Muscle layer of colon (tissue), 2 donors: ENCODE measurements around the gene DPP6.

Source experiments
- H3K27ac ChIP-seq: one replicate; pipeline ENCODE4 v1.7.0; 2013; ENCODE audit warnings: low read depth, mild to moderate bottlenecking, low read length, moderate library complexity
- H3K27me3 ChIP-seq, 2 donors: one replicate each; pipeline ENCODE4 v1.7.0; 2013; ENCODE audit warnings: low read length in 2 of 2, mild to moderate bottlenecking in 2 of 2; ENCODE audit not compliant: insufficient read depth in 2 of 2, control insufficient read depth in 1 of 2
- H3K36me3 ChIP-seq: one replicate; pipeline ENCODE4 v1.7.0; 2013; ENCODE audit warnings: mild to moderate bottlenecking, low read length; ENCODE audit not compliant: insufficient read depth
- H3K4me1 ChIP-seq: one replicate; pipeline ENCODE4 v1.7.0; 2013; ENCODE audit warnings: mild to moderate bottlenecking, low read length; ENCODE audit not compliant: insufficient read depth
- H3K4me3 ChIP-seq, 2 donors: one replicate each; pipeline ENCODE4 v1.7.0; 2013; ENCODE audit warnings: low read length in 2 of 2, low read depth in 1 of 2, mild to moderate bottlenecking in 1 of 2, moderate library complexity in 1 of 2
- H3K9ac ChIP-seq: one replicate; pipeline ENCODE4 v1.7.0; 2013; ENCODE audit warnings: low read length
- H3K9me3 ChIP-seq: one replicate; pipeline ENCODE4 v1.7.0; 2013; ENCODE audit warnings: mild to moderate bottlenecking, low read length
- donor health status: abdominal sarcoma.
- donor health status: Adenocarcinoma of cecum.

DPP6 gene

DNA sequence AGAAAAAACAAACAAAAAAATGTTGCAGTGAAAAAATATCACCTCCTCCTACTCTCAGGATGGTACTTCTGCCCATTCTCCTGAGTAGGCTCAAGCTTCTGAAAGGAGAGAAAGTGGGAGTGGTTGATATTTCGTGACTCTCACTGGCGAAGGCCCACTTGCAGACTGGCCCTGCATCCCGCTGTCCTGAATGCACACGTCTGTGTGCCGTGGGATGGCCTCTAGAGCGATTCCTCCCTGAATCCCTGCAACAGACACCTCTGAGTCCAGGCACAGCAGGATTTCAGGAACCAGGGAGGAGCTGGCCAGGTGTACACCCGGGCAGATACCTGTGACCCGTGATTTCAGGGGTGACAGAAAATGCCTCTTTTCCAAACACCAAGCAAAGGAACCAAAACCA is 319.2 kb downstream of the DPP6 start:
- no peak overlapping the region for H3K27ac ChIP-seq
- no peaks in the 10 kb centered on the region for H3K36me3 ChIP-seq
- no peak overlapping the region for H3K9ac ChIP-seq
- no peaks in the 10 kb centered on the region for H3K9me3 ChIP-seq
- no peaks in the 10 kb centered on the region for H3K27me3 ChIP-seq
- H3K4me1 ChIP-seq: no peaks in the 10 kb centered on the region
- no peak overlapping the region for H3K4me3 ChIP-seq

DNA sequence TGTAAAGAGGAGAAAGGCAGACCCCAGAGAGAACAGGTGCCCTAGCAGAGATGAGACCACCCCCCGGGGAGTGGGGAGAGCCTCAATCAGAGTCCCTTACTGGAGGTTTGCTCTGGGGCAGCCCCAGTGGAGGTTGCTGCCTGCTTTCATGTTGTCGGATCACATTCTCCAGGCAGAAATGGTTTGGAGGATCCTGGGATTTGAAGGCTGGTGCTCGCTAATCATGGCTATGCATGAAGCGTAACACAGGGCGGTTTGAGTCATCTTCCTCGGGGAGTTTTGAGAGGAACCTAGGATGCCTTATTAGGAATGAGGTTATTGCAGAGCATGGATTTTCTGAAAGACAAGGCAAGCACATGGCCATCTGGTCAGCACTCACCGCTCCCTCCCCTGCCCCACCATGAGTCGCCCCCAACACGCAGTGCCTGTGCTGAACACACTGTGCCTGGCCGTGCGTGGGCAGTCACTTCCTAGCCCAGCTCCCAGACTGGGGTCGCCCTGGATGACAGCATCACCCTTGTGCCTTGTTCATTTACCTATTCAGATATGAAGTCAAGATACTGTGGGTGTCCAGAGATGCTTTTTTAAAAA is 319.9 kb downstream of the DPP6 start:
- H3K4me1 ChIP-seq: no peaks in the 10 kb centered on the region
- H3K4me3 ChIP-seq: no peak overlapping the region
- no peak overlapping the region for H3K27ac ChIP-seq
- no peaks in the 10 kb centered on the region for H3K27me3 ChIP-seq
- H3K36me3 ChIP-seq: no peaks in the 10 kb centered on the region
- H3K9me3 ChIP-seq: no peaks in the 10 kb centered on the region
- no peak overlapping the region for H3K9ac ChIP-seq

DNA sequence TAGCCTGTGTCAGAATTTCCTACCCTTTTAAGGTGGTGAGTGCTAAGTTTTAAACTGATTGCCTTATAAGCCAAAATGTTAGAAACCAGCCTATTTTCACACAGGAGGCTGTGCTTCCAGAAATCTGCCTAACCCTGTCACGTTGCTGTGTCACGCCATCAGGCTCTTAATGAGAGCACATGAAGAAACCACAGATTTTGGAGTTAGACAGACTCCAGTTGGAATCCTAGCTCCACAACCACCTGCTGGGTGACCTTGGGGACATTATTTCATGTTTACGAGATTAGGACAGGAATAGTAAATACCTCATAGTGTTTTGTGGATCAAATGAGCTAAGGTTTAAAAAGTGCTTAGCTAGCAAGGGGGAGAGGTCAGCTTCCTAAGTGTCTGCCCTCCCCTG is 321.8 kb downstream of the DPP6 start:
- Histone ChIP-seq H3K9ac (no peak overlapping the region), H3K4me1 (no peaks in the 10 kb centered on the region), H3K9me3 (no peaks in the 10 kb centered on the region), H3K27me3 (no peaks in the 10 kb centered on the region), H3K36me3 (no peaks in the 10 kb centered on the region), H3K27ac (no peak overlapping the region), H3K4me3 (no peak overlapping the region)

DNA sequence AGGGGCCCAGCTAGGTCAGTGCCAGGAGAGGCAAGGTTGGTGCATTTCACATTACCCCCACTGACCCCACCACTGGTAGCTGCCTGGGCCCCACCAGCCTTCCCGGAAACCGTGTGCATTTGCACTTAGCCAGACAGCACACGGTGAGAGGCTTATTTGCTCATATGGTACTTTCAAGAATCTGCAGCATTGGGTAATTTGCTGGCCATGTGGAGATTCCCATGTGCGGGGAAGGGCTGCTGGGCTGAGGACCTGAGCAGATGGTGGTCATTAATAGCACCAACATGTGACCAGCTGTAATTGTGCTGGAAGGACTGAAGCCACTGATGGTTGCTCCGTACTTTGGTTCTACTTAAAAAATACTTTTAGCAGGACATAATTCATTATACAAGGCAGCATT is 323.8 kb downstream of the DPP6 start:
- Histone ChIP-seq H3K36me3 (no peaks in the 10 kb centered on the region), H3K27ac (no peak overlapping the region), H3K27me3 (no peaks in the 10 kb centered on the region), H3K4me3 (no peak overlapping the region), H3K9ac (no peak overlapping the region), H3K4me1 (no peaks in the 10 kb centered on the region), H3K9me3 (no peaks in the 10 kb centered on the region)

DNA sequence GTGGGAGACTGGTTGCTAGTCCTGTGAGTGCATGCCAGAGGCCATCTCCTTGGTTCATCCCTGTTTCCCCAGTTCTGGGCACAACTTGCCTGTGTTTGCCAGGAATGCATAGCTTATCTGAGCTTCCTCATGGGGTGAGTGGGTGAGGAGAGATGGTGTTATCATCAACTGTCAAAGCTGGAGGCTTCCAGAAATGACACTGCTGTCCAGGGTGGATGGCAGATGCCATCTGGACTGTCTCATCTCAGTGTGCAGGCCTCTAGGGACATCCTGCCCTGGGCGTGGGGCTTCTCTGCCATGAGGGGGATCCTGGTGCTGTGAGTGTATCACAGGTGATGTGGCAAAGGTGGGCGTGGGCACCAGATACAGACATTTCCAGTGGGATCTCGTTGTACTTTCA is 328.6 kb downstream of the DPP6 start:
- Histone ChIP-seq H3K27ac (no peak overlapping the region), H3K9me3 (no peaks in the 10 kb centered on the region), H3K4me1 (no peaks in the 10 kb centered on the region), H3K9ac (no peak overlapping the region), H3K36me3 (no peaks in the 10 kb centered on the region), H3K27me3 (no peaks in the 10 kb centered on the region), H3K4me3 (no peak overlapping the region)

DNA sequence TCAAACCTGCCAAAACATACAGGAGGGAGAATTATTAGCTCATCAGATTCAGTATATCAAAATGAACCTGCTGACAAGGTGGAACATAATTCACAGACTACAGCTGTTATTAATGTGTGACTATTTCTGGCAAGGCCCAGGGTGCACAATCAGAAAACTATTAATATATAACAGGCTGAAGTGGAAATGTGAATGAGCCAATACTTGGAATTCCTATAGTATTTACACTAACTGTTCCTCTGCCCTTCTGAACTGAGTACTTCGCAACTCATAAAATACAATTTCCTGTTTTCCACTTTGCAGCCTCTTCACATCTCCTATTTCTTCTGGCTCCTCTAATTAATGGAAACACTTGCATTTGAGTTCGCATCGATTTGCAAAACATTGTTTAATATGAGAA is 330.8 kb downstream of the DPP6 start:
- H3K4me1 ChIP-seq: no peaks in the 10 kb centered on the region
- no peaks in the 10 kb centered on the region for H3K27me3 ChIP-seq
- no peak overlapping the region for H3K27ac ChIP-seq
- no peaks in the 10 kb centered on the region for H3K9me3 ChIP-seq
- no peak overlapping the region for H3K4me3 ChIP-seq
- H3K36me3 ChIP-seq: no peaks in the 10 kb centered on the region
- H3K9ac ChIP-seq: no peak overlapping the region

DNA sequence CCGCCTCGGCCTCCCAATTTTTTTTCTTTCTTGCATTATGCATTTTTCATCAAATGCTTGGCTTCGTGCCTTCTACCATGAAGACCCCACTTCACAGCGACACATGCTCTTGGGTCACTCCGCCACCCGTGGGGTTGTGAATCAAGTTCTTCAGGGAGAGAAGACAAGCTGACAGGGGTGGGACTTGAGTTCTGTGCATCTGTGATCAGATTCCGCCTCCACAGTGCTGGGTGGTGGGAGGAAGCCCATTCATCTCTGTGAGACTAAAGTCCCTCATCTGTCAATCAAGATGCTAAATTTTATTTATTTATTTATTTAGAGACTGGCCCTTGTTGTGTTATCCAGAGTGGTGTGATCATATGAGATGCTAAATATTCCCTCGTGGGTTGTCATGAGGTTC is 333.0 kb downstream of the DPP6 start:
- H3K36me3 ChIP-seq: no peaks in the 10 kb centered on the region
- no peak overlapping the region for H3K9ac ChIP-seq
- no peaks in the 10 kb centered on the region for H3K27me3 ChIP-seq
- H3K27ac ChIP-seq: no peak overlapping the region
- H3K4me1 ChIP-seq: no peaks in the 10 kb centered on the region
- H3K9me3 ChIP-seq: no peaks in the 10 kb centered on the region
- H3K4me3 ChIP-seq: no peak overlapping the region

DNA sequence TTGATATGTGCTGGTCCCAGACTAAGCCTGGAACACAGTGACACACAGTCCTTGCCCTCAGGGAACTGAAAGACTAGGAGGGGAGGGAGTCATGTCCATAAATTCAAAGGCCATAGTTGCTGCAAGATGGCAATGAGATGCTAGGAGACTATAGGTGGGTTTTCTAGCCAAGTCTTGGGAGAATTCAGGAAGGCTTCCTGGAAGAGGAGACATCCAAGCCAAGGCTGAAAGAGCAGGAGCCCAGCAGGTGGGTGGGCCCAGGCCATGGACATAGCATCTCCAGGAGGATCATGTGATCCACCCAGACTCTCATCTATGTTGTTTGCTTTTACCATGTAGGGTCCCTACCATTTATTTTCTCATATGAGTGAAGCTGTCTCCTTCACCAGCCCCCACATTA is 335.1 kb downstream of the DPP6 start:
- no peaks in the 10 kb centered on the region for H3K9me3 ChIP-seq
- no peaks in the 10 kb centered on the region for H3K36me3 ChIP-seq
- no peak overlapping the region for H3K9ac ChIP-seq
- no peak overlapping the region for H3K4me3 ChIP-seq
- H3K27me3 ChIP-seq: no peaks in the 10 kb centered on the region
- no peaks in the 10 kb centered on the region for H3K4me1 ChIP-seq
- H3K27ac ChIP-seq: no peak overlapping the region

DNA sequence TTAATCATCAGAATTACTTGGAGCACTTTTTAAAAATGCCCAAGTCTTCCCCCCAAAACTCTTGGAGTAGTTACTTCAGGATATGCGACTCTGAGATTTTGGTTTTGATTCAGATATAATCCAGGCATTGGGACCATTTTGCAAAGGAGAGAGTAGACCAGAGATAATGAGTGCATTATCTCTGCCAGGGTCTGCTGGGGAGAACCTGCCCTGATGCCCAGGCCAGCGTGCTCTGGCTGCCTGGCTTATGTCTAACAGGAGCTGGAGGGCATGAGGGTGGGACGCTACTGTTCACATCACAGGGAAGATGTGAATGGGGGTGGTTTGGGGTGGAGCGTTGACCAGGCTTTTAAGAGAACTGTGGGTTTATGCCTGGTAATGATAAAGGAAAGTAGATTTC is 336.2 kb downstream of the DPP6 start:
- H3K9ac ChIP-seq: no peak overlapping the region
- no peak overlapping the region for H3K27ac ChIP-seq
- H3K9me3 ChIP-seq: no peaks in the 10 kb centered on the region
- H3K36me3 ChIP-seq: no peaks in the 10 kb centered on the region
- H3K27me3 ChIP-seq: no peaks in the 10 kb centered on the region
- no peaks in the 10 kb centered on the region for H3K4me1 ChIP-seq
- no peak overlapping the region for H3K4me3 ChIP-seq

DNA sequence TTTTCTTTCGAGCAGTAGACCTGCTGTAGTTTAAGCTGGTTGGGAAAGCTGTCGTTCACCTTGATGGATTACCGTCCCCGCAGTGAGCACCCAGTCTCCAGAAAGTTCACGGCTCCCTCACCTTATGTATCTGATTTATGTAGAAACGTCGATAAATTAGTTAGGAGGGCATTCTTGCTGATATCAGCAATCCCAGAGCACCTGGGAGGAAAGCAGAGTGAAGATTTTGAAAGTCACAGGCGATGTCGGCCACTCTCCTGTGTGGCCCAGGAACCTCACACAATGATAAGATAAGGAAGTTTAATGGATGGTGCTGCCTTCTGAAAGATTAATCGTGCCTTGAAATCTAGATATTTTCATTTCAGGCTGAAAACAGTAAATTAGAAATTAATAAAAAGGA is 336.8 kb downstream of the DPP6 start:
- no peaks in the 10 kb centered on the region for H3K4me1 ChIP-seq
- H3K4me3 ChIP-seq: no peak overlapping the region
- H3K36me3 ChIP-seq: no peaks in the 10 kb centered on the region
- H3K27me3 ChIP-seq: no peaks in the 10 kb centered on the region
- no peak overlapping the region for H3K27ac ChIP-seq
- no peaks in the 10 kb centered on the region for H3K9me3 ChIP-seq
- H3K9ac ChIP-seq: no peak overlapping the region

DNA sequence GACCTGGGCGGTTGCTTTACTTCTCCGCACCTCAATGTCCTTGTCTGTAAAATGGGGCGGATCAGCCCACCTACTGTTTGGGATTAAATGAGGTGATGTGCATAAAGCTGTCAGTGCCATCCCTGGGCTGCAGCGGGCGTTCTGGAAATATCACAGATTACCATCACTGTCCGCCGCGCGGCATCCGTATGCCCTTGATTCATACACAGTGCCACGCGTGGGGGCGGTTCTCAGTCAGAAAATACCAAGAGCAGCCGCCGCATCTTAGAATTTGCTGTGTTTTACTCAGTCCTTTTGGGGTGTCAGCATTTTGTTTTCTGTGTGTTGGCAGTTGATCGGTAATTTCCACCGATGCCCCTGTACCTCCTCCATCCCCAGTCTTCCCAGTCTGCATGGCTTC is 338.8 kb downstream of the DPP6 start:
- Histone ChIP-seq H3K9ac (no peak overlapping the region), H3K36me3 (no peaks in the 10 kb centered on the region), H3K27ac (no peak overlapping the region), H3K27me3 (no peaks in the 10 kb centered on the region), H3K4me1 (no peaks in the 10 kb centered on the region), H3K4me3 (no peak overlapping the region), H3K9me3 (no peaks in the 10 kb centered on the region)

DNA sequence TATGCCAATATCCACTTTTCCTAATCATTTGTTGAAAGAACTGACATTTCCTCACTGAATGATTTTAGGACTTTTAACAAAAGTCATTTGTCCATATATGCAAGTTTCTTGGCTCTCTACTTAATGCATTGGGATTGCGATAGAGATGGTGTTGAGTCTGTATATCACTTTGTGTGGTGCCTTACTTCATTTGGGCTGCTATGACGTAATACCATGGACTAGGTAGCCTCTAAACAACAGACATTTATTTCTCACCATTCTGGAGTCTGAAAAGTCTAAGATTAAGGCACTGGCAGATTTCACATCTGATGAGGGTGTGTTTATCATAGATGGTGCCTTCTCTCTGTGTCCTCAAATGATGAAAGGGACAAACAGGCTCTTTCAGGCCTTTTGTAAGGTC is 342.6 kb downstream of the DPP6 start:
- Histone ChIP-seq H3K9ac (no peak overlapping the region), H3K4me3 (no peak overlapping the region), H3K4me1 (no peaks in the 10 kb centered on the region), H3K9me3 (no peaks in the 10 kb centered on the region), H3K27me3 (no peaks in the 10 kb centered on the region), H3K36me3 (no peaks in the 10 kb centered on the region), H3K27ac (no peak overlapping the region)
